HEK293T (cell line): ENCODE results near the gene TGFBR3L.

Experiments used
- CTBP1 ChIP-seq: fragments of 450-650 bp; IDR thresholded peaks from 2 replicates; pipeline ENCODE4 v1.6.1; 2016; ENCODE audit warnings: borderline replicate concordance
- ELF4 ChIP-seq: fragments of 450-650 bp; IDR thresholded peaks from 2 replicates; pipeline ENCODE4 v1.6.1; 2017; ENCODE audit warnings: antibody characterized with exemption
- FOXA1 ChIP-seq: fragments of 450-650 bp; IDR thresholded peaks from 2 replicates; pipeline ENCODE4 v1.6.1; 2016; ENCODE audit warnings: mild to moderate bottlenecking
- FOXK2 ChIP-seq: fragments of 450-650 bp; IDR thresholded peaks from 2 replicates; pipeline ENCODE4 v1.6.1; 2016; ENCODE audit warnings: mild to moderate bottlenecking
- FOXM1 ChIP-seq: fragments of 450-650 bp; IDR thresholded peaks from 2 replicates; pipeline ENCODE4 v1.6.1; 2017; ENCODE audit warnings: mild to moderate bottlenecking, borderline replicate concordance
- HDGF ChIP-seq: fragments of 450-650 bp; IDR thresholded peaks from 2 replicates; pipeline ENCODE4 v1.6.1; 2017; ENCODE audit warnings: antibody characterized with exemption, borderline replicate concordance
- LEF1 ChIP-seq: fragments of 450-650 bp; IDR thresholded peaks from 2 replicates; pipeline ENCODE4 v1.6.1; 2017; ENCODE audit warnings: mild to moderate bottlenecking, borderline replicate concordance
- NFRKB ChIP-seq: fragments of 450-650 bp; IDR thresholded peaks from 2 replicates; pipeline ENCODE4 v1.6.1; 2016; ENCODE audit warnings: mild to moderate bottlenecking, moderate library complexity
- SP1 ChIP-seq: fragments of 450-650 bp; IDR thresholded peaks from 2 replicates; pipeline ENCODE4 v1.6.1; 2017
- SUZ12 ChIP-seq: fragments of 450-650 bp; IDR thresholded peaks from 2 replicates; pipeline ENCODE4 v1.6.1; 2016; ENCODE audit warnings: mild to moderate bottlenecking
- TARDBP ChIP-seq: fragments of 450-650 bp; IDR thresholded peaks from 2 replicates; pipeline ENCODE4 v1.6.1; 2016
- ZNF384 ChIP-seq: fragments of 450-650 bp; IDR thresholded peaks from 2 replicates; pipeline ENCODE4 v1.6.1; 2016
- TF ChIP-seq, protein P1 (sequence below): fragments of 450-650 bp; IDR thresholded peaks from 2 replicates; pipeline ENCODE4 v1.6.1; 2016

DNA sequence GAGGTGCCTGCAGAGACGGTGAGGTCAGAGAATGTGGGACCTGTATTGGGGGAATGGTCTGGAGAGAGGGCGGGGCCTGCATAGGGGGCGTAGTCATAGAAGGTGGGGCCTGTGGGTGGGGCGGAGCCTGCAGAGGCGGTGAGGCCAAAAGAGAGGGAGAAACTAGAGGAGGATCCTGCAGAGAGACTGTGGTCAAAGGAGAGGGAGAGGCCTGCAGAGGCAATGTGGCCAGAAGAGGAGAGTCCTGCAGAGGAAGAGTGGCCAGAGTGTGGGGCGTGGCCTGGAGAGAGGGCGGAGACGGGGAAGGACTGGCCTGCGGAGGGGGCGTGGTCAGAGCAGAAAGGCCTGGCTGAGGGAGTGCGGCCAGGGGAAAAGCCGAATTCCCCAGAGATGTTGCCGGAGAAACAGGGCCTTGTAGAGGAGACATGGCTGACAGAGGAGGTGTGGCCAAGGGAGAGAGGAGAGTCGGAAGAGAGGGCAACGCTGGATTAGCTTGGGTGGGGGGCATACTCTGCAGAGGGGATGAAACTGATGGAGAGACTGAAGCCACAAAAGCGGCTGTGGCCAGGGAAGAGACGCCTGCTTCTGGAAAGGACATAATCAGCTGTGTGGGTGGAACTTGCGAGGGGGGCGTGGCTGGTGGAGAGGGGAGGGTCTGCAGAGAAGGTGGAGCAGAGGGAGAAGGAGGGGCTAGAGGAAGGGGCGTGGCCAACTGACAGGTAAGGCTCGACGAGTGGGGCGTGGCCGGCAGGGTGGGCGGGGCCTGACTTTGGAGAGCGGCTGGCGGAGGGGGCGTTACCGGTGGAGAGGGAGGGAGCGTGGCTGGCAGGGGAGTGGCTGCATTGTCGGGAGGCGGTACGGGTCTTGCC, 43.0 kb upstream of the TGFBR3L start:
- TF ChIP-seq, protein P1, sequence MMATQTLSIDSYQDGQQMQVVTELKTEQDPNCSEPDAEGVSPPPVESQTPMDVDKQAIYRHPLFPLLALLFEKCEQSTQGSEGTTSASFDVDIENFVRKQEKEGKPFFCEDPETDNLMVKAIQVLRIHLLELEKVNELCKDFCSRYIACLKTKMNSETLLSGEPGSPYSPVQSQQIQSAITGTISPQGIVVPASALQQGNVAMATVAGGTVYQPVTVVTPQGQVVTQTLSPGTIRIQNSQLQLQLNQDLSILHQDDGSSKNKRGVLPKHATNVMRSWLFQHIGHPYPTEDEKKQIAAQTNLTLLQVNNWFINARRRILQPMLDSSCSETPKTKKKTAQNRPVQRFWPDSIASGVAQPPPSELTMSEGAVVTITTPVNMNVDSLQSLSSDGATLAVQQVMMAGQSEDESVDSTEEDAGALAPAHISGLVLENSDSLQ: peak; percentile 80
- TF ChIP-seq FOXM1 (no peak), SP1 (peak; percentile 59), CTBP1 (no peak), TARDBP (no peak), FOXK2 (no peak), SUZ12 (no peak), NFRKB (no peak), ZNF384 (no peak), FOXA1 (no peak), HDGF (no peak), ELF4 (no peak), LEF1 (no peak)
